Right lung (tissue), 5 donors: ENCODE results near the gene ATF6. TPM values are rescaled to one million over a fixed set of nuclear protein-coding genes. Genes with fewer than 3 reads are reported as not detected.

Experiments used
- DNase-seq, 2 donors: peaks; one replicate each; pipeline ENCODE4 v3.0.0-alpha.2; 2013
- polyA plus RNA-seq, 5 donors: library from polyadenylated mRNA; unstranded; fragments of 120-200 nt; gene quantifications; one replicate each; pipeline versions ENCODE4 v1.2.1 to v1.2.3, GENCODE V29; 2013; ENCODE audit warnings: inconsistent platforms in 1 of 5, low replicate concordance in 1 of 5; ENCODE audit not compliant: insufficient read length in 5 of 5, insufficient read depth in 1 of 5

ATF6 gene
- polyA plus RNA-seq, 5 donors = 20.7 to 32.9 (median 29.8) TPM

DNA sequence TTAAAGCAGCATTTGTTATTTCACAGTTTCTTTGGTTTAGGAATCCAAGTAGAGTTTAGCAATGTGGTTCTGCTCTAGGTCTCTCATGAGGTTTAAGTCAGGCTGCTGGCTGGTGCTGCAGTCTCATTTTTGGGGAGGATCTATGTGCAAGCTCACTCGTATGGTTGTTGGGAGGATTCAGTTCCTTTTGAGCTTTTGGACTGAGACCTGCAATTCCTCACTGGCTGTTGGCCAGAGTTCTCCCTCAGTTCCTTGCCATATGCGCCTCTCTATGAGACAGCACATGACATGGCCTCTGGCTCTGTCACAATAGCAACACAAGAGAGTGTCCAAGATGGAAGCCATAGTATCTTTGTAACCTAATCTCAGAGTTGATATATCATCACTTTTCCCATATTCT, 166.5 kb downstream of the ATF6 start:
- no peak for DNase-seq

DNA sequence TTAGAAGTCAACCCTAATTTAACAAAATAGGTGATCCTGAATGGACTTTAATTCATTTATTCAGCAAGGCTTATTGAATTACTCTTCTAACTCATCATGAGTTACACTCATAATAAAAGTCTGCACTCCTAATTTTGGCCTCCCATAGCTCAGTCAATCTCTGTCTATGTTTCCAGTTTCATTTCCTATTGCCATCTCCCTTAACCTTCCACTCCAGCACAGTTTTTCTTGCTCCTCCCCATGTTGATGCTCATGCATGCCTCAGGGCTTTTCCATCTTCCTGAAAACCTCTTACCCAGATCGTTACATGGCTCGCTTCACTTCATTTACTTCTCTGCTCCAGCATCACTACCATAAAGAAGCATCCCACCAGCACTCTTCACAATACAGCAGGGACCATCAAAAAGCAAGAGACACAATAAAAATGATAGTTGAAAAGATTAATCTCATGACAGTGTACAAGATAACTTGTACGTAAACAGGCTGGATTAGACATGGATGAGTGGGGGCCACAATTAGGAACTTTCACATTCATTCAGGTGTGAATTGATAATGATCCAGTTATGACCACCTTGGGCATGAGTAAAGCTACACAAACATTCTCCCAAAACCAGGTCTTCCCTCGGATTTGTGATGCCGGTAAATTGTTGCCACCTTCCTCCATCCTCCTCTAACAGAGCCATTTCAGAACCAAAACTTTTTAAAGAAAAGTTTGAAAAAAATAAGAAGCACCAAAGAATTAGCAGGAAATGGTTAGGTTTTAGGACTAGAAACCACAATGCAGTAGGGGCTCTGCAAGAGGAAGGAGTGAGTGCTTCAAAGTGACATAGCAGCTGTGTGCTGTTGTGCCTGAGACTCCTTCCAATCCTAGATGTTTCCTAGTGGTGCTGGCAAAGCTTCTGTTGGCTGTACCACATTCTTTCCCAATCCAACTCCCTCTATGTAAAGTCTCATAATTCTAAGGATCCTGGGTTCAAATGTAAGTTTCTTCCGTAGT, 167.8 kb downstream of the ATF6 start:
- no peak for DNase-seq

DNA sequence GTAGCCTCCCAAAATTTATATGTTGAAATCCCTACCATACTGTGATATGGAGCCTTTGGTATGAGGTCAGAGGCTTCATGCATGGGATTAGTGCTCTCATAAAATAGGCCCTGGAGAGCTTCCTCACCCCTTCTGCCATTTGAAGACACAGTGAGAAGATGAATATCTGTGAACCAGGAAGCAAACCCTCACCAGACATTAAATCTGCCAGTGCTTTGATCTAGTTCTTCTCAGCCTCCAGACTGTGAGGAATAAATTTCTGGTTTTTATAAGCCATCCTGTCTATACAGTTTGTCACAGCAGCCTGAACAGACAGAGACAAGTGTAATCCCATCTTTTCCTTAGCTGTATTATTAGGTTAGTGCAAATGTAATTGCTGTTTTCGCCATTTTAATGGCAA, 169.1 kb downstream of the ATF6 start:
- no peak for DNase-seq

DNA sequence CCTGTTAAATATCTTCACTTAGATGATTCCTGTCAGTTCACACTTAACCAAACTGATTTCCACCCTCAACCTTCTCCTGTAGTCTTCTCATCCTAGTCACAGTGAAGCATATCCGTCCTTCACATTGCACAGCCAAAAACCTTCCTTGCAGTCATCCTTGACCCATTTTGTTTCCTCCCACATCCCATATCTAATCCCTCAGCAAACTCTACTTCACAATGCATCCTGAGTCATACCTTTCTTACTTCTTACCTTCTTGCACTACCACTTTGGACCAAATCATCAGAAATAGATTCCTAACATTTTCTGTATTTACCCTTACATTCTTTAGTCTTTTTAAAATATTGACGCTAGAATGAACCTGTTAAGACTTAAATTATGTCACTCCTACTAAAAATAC, 170.7 kb downstream of the ATF6 start:
- DNase-seq = no peak

DNA sequence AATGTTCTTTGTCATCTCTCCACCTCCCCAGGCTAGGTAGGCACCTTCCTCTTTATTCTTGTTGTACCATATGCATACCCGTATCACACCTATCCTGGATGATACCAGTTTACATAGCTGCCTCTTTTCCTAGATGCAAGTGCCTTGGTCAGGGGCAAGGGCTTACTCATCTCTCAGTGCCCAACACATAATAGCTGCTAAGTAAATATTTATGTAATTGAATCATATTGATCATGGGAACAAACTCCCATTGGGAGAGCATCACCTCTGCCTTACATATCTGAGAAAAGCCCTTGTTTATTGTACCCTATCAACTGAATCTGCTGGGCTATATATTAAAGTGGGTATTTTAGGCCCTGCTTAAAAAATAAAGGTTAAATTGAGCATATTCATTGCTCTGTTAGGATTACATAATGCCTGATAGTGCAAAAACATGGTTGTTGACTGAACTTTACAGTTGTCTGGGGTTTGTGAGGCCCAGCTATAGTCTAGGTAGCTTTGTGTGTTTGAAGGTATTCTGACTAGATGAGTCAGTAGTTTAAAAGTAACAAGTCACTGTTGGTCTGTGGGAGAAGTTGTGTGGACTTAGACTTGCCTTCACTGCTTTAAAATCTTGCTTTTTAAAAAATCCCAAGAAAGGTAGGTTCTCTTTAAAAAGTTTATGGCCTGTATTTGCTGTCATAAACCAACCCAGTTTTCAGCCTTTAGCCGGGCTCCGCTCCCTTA, 174.9 kb downstream of the ATF6 start:
- DNase-seq = no peak

DNA sequence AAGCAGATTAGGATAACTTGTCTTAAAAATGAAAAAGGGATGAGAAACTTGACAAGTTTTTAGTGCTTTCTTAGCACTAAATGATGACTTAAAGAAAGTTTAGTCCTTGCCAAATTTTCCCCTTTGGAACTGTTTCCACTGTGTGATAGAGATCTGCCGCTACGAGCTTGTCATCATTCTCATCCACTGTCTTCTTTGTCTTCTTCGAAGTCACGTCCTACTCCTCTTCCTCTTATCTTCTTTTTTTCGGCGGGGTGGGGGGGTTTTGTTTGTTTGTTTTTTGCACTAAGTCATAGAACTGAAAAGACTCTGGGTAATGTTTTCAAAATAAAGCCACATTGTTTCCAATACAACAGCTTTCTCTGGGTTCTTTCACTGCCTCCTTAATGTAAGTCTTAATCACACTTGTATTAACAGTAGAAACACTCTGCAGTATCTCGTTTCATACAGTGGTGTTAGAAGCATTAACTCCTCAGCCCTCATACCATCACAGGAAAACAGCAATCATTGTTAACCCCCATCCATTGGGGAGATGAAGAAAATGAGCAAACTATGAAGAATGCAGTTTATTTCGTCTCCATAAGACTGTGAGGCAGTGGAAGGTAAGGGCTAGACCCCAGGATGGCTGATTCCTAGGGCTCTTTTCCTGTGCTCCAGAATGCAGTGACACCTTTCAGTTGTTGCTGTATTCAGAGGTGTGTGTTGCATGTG, 175.8 kb downstream of the ATF6 start:
- no peak for DNase-seq

DNA sequence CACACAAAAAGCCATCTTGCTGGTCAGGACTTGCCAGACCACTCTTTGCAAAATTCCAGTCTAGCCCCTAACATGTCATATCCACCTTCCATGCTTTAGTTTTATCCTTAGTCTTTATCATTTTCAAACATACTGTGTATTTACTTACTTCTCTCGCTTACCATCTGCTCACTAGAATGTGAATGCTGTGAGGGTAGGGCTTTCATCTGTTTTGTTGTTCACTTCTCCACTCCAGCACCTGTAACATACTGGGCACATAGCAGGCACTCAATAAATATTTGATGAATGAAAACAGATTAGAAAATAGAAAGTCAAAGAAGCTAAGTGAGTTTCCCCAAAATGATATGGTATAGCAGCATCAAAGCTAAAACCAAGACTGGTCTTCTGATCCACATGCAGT, 177.6 kb downstream of the ATF6 start:
- DNase-seq = no peak

DNA sequence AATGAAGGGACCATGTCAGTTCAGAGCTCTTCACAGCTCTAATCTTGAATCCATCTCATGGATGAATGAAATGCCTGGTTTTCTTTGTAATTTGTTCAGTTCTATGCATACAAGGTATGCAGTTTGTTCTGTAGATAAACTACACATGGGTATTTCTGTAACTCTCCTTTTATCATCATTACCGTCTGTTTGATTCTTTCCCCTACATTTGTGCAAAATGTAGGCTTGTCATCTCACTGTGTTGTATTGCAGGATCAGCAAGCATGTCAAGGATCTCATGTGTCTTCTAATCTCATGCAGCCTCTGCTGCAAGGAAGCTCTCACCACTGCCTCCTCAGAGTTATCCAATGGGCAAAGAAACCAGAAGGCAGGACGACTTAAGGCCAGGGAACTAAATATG, 178.3 kb downstream of the ATF6 start:
- DNase-seq = no peak

DNA sequence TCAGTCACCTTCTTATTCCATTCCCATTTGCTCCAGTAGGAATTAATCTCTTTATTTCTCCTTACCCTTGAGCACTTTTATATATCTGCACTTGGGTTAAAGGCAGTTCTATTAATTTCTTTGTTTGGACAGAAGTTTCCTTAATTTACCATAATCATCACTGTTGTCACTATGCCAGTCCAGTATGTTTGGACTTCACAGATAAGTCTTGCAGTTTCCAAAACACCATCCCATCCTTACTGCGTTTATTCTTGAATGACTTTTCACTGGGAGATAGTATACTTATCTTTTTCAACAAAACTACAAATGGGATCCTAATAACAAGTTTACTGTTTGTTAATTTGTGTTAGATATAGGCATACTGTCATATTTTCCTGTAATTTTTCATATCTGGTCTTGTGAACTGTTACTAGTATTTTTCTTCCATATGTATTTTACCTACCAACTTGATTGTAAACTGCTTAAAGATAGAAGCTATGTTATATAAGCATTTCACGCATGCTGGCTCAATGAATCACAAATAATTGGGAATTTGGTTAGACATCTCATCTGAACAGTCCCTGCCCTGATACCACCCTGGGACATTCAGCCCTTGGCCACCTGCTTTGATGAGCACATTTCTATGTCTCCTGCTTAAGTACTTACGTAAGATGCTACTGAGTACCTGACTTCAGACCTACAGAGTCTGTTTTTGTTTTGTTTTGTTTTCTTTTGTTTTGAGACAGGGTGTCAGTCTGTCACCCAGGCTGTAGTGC, 179.4 kb downstream of the ATF6 start:
- no peak for DNase-seq

DNA sequence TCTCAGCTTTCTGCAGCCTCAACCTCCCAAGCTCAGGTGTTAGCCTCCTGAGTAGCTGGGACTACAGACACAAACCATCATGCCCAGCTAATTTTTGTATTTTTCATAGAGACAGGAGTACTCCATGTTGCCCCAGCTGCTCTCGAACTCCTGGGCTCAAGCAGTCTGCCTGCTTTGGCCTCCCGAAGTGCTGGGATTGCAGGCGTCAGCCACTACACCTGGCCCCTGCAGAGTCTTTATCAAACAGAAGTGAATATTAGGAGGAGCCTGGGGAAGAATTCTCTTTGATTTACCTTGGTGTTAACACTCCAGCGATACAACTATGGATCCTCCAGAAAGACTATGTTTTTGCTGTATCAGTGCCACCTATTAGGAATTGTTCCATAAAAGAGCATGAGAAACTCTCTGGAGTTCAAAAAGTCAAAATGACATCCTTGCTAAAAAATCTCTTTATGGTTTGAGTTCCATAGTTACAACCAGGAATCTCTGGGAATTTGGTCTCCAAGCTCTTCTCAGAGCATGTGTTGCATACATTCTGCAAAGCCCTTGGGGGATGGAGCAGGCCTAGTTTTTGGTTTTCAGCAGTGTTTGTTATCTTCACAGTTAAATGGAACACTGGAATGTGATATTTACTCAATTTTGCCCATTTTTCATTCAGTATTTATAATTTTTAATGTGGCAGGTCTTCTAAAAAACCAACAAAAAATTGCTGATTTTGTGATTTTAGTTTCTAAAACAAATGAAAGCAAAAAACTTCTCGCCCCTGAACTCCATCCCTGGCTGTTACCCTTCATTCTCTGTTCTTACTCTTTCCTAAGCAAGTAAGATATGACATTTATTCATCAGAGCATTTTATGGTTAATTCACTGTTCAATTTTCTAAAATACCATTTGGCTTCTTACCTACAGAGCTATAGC, 180.2 kb downstream of the ATF6 start:
- DNase-seq = no peak

DNA sequence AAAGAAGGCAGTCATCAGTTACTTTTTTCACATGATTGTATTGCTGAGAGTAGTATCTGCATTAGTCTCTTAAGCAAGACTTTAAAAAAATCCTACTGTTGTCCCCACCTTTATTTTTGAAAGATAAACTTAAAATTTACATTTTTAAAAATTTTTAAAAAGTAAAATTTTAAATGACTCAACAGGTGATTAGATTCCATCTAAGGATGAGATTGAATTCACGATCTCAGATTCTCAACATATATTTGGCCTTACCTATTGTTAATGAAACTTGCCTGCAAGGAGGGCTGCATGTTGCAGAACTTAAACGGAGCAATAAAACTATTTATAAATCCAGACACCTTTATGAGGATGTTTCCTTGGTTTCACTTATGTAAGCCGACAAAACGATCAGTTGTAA, 182.3 kb downstream of the ATF6 start:
- DNase-seq = no peak

DNA sequence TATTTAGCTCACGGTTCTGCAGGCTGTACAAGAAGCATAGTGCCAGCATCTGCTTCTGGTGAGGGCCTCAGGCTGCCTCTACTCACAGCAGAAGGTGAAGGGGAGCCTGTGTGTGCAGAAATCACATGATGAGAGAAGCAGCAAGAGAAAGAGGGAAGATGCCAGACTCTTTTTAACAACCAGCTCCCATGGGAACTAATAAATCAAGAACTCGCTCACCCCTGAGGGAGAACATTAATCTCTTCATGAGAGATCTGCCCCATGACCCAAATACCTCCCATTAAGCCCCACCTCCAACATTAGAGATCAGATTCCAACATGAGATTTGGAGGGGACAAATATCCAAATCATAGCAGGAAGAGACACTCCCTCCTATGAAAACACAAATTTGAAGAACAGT, 183.4 kb downstream of the ATF6 start:
- DNase-seq = no peak

DNA sequence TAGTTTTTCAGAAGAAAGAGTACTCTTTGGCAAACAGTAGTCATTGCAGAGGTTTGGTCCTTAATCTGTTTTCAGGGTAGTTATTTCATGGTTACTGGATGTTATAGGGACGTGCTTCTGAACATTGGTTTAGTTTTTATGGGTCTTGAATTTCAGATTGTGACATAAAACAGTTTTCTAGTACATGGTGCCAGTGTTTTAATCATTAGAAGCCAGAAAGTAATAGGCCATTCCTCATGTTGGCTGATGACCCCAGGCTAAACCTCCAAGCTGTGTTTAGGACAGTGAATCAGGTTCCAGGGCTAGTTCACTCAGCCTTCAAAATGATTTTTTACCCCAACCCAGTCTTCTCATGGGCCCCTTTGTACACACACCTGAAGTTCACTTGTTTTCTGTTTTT, 184.3 kb downstream of the ATF6 start:
- no peak for DNase-seq

DNA sequence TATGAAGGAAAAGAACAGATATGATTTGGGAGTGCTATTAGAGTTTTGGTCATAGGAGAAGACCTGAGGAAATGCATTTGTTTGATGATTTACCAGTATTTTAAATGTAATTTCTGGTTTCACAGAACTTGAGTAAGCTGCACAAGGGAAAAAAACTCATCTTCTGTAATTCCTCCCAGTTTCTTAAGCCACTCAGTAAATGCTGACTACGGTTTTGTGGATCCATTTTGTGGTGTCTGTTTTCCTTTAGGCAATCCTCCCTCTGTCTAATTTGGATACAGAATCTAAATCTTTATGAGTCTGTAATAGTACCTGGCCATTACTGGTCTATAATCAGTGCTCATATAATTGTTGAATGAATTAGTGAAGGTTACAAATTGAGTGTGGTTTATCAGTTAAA, 185.5 kb downstream of the ATF6 start:
- no peak for DNase-seq

DNA sequence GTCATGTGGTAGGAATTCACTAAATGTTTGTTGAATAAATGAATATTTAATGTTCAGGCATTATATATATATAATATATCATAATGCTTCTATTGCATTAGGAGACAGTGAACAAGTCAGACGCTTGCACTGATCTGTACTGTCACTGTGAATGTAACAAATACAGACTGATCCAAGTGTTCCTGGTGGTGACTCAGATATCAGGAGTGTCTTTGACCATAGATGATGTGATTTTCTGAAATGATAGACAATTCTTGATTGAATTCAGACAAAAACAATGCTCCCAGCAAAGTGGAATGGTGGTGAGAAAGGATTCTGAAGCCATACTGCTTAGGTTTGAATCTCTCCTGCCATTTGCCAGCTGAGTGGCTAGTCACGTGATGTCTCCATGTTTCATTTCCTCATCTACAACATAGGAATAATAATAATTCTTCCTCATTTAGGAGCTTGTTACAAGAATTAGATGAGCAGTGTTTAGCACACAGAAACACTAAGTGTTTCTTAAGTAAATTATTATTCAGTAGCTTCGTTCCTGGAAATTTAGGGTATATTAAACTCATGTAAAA, 186.6 kb downstream of the ATF6 start:
- DNase-seq = no peak

DNA sequence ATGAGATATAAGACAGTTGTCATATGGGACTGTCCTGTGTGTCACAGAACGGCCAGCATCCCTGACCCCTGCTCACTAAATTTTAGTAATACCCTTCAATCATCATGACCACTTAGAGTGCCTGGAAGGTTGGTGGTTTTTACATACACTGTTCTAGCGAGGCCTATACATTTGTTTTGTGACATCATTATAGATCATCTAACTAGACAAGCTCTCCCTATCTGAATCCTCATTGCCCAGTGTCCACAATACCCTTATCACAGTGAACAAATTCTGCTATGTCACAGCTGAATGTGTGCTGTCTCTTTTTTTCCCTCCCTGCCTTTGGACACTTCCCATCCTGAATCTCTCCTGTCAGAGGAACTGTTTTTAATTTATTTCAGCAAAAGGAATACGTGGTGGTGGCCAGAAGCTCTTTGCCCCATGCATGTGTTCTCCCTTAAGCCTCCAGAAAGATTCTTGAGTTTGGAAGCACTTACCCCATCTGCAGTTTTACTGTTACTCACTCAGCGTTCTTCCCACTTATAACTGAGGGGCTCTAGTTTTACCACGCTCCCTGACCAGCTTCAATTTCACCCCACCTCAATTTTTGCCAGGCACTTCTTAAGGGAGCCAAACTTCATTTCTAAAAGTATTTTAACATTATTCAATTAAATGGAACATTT, 187.3 kb downstream of the ATF6 start:
- no peak for DNase-seq

DNA sequence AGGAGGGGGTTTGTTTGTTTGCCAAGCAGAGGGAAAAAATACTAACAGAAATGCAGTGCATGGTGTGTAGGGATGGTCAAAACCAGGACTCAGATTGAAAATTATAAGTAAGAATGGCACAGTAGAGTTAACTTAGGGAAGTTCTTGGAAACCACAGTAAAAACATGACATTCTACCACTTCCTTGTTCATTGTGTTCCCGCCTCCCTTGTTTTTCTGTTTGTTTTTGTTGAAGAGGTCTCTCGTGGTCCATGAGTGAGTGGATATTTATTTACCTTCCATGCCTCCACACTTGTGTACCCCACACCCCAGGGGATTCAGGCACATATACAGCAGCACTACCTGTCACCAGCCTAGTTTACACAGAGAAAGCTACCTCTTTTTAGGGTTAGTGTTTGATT, 187.9 kb downstream of the ATF6 start:
- DNase-seq = no peak

DNA sequence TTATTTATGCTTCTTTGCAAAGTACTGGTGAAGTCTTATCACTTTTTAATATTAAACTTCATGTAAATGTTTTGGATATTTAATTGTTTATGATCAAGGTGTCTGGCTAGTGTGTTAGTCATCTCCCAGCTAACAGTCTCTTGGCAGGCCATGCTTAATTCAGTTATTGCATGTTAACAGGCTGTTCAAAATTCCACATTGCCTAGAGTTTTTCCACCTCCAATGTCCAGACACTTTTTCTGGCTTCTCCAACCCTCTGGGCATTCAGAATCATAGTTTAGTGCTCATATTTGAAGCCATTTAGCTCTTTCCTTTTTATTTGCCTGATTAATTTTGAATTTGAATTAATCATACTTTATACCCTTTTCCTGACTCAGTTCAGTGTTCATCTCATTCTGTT, 188.3 kb downstream of the ATF6 start:
- no peak for DNase-seq

DNA sequence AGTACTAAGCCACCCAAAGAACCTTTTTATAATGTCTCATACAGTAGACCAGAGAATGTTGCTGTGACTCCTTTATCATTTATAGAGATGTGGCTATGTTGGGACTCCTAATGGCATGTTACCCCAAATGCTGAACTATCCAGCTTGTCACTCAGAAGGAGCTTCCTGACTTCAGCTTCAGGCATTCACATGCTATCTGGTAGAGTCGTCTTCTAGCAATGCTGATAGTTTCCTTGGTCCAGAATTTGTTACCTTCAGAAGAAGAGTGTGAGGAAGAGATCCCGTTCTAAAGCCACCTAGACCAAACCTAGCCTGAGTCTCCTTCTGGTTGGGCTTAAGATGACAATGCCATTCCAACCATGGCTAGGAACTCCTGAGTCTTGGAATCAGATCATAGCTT, 189.5 kb downstream of the ATF6 start:
- no peak for DNase-seq

DNA sequence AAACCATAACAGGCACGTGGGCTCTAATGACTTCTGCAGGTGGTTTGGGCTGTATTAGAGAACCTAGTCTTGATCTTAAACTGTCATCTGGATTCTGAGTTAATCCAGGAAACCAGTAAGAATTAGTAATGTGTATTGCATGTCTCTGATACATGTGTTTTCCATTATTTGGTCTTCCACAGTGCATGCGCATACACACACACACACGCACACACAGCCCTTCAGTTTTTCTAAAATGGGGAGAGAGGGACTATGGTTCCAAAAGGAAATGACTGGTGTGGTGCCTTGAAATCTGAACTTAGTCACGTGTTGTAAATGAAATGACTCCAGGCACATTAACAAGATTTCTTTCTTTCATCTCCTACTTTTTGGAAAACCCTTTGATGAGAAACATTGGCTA, 190.0 kb downstream of the ATF6 start:
- no peak for DNase-seq
